ENCODE results near the gene CIT.

Gene CIT

DNA sequence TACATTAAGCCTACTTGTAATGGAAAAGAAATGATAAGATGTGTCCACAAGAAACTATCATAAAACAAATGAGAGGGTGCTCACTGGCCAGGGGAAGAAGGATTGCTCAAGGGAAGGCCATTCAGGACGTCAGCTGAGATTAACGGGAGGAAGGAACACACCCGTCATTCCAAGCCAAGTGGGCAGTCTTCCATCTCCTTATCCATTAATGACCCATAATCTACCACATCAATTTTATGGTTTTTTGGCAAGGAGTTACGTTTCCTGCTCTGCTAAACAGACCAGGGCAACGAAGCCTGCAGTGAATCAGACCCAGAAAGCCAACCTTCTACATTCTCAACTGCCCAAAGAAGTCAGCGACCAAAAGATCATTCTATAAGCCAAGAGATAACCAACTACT lies 184.1 kb downstream of the CIT start:
- DNase-seq, result peak; percentile 6

GRCh38 chr12:119692410-119692809 lies 184.7 kb downstream of the CIT start:
- DNase-seq, result no peak

- DNase-seq, result no peak
Observed at GRCh38 chr12:119691202-119691810, 185.8 kb downstream of the CIT start.

- no peak for DNase-seq
Observed at GRCh38 chr12:119689935-119690500, 187.1 kb downstream of the CIT start.

DNA sequence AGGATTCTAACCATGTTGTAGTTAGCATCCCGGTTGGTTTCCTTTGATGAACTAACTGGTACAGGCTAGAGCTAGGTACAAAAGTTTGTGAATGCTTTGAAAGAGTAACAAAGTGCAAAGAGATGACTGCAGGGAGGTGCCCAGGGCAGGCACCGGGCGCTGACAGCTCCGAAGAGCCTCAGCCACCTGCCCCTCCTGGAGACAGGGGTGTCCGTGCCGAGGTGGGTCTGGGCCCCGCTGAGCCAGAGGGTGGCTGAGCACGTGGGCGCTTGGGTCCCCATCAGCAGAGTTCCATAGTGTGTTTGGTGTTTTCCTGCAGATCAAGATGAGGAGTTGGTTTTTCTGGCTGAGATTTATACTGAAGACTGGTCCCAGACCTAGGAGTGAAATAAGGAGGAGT lies 189.2 kb downstream of the CIT start:
- DNase-seq, result no peak

DNA sequence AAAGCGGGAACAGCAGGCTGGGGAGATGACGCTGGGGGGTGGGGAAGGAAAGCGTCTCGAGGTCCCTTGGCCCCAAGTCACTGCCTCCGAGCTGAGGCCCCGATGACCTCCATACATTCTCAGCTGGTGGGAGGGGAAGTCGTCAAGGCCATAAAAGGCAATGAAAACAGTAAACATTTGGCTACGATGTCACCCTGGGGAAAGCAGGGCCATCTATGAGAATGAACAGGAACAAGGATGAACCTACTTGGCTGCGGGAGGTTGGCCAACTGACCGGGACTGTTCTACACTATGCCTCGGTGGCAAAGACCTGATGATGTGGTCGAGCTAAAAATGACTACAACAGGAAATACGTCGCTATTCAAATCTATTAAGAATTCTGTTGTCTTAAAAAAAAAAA lies 189.7 kb downstream of the CIT start:
- no peak for DNase-seq

- DNase-seq, result no peak
Observed at GRCh38 chr12:119686776-119687175, 190.3 kb downstream of the CIT start.

DNA sequence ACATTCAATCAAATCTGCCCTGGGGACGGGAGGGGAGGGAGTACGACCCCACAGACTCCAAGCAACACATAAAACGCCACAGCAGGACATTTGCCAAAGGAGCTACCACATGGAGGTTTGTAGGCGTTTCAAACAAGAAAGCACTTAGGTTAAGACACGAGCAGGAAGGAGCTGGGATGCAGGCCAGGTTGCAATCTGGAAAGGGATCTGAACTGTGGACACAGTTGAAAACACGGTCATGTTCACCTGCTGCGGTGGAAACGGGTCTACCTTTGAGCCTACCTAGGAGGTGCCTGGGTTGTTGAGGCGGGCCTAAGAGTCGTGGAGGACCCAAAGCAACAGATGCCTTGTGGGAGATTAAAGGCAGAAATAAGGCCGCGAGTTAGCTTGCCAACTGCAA lies 190.8 kb downstream of the CIT start:
- no peak for DNase-seq

GRCh38 chr12:119685375-119685774 lies 191.7 kb downstream of the CIT start:
- no peak for DNase-seq

GRCh38 chr12:119684711-119685369 lies 192.3 kb downstream of the CIT start:
- DNase-seq, result peak; percentile 35

DNA sequence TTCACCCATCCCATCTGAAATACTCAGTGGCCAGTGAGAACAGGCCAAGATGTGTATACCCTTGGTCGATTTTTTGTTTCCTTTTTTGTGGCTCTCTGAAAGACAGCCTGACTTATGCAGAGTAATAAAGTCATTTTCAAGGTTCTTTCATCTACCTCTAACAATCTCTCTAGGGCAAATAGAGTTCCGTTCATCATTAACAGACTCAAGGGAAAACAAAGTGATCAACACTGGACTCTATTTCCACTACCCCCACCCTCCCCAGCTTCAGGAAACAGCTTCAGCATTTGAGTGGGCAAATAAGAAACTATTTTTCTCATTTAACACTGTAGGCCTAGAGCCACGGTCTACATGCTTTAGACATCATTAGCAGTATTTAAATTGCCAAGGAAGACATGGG lies 193.3 kb downstream of the CIT start:
- DNase-seq, result no peak

DNA sequence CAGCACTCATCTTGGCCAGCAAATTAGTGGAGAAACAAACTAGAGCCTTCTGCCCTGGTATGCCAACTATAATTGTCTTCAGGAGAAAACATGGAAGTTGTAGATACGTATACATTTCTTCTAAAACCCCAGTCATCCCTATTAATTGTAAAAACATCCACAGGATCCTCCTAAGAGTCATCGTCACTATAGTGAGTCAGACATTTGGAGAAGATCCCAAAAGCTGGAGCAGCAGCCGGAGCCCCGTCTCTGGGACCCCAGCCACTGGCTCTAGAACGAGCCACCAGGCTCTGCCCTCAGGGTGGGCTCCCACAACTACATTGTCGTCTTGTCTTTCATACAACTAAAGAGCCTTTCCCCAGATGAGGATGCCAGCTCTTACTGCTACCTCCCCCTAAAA lies 193.7 kb downstream of the CIT start:
- peak; percentile 55 for DNase-seq

DNA sequence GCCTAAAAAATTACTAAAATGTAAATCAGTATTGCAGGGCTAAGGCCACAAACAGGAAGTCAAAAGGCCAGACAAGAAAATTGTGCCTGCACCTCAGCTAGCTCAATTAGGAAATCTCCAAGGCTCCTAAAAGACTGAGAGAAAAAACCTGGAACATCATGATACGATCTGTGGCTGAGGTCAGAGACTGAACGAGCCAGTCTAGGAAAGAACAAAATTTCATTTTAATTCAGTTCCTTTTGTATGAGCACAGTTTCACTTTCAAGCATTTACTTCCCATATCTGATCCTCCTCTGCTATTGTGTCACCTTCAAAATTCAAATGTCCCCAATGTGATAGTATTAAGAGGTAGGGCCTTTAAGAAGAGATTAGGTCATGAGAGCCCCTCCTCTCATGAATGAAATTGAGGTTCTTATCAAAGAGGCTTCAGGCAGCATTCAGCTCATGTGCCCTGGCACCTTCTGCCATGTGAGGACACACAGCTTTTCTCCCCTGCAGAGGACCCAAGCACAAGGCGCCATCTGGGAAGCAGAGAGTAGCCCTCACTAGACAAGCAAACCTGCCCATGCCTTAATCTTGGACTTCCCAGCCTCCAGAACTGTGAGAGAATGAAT lies 194.4 kb downstream of the CIT start:
- DNase-seq, result no peak

DNA sequence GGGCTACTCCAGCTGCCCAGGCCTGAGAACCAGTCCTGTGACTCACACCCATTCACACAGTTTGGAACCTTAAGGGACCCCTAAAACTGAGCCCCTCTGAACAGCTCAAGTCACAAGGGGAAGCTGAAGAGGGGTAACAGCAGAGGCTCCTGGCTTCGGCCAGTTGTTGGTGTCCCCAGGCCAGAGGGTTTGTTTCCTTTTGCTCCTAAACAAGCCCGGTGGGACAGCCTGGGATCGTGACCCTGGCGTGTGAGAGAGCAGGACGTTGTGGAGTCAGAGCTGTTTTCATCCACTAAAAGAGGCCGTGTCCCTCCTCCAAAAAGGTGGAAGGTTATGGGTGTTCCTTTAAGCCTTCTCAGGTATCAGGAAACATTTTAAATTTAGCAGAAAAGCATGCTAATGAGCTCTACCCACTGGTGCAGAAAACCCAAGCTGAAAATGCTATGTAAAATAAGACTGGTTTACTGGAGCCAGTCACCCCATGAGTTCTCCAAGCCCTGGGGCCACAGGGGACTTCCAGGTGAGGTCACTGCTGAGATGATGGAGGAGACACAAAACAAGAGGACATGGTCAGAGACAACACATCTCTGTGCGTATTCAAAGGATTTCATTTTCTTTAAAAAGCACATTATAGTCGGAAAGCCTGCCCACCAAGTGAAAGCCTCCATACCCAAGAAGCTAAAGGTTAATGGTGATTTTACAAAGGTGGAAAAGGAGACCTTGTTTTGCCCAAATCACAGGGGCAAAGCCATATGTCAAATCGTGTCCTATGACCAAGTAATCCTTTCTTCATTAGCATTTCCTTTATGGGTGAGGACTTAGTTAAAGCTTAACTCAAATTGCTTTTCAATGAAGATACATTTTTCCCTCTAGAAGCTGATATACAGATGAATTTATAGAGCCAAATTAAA lies 195.1 kb downstream of the CIT start:
- DNase-seq, result no peak

GRCh38 chr12:119681111-119681510 lies 196.0 kb downstream of the CIT start:
- no peak for DNase-seq

GRCh38 chr12:119679490-119679889 lies 197.6 kb downstream of the CIT start:
- no peak for DNase-seq

DNA sequence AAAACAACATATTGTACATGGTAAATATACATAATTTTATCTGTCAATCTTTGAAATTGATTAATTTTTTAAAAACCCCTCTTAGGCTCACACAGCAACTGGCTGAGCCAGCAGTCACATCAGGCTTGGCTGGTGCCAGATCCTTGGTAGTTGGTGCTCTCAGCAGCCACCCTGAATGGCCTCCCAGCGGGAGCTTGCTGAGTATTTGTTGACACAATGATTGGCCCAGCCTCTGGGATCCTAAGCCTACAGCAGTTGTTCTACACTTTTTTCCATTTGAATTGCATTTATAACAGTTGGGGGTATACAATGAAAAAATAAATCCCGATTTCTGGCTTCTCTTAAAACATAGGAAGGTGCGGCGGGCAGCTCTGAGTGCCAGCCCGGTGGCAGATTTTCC lies 198.0 kb downstream of the CIT start:
- DNase-seq, result no peak

- DNase-seq, result no peak
Observed at GRCh38 chr12:119678459-119678858, 198.7 kb downstream of the CIT start.

- DNase-seq, result no peak
Observed at GRCh38 chr12:119676573-119676972, 200.5 kb downstream of the CIT start.

DNA sequence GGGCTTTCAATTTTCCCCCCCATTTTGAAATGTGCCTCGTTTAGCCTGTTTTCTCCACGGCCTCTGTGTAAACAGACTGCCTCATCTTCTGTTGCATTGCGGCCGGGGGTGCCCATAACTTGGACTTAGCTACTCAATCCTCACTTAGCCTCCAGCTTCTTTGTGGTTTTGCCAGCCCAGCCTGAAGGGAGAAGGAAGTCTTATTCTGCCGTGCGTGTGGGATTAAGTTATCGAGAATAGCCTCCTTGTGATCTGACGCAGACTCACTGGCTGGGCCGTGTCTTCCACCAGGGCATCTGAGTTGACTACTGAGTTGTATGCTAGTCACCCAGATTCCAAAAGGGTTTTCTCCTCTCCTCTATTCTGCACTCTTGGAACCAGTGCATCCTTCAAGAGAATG lies 201.1 kb downstream of the CIT start:
- no peak for DNase-seq

DNA sequence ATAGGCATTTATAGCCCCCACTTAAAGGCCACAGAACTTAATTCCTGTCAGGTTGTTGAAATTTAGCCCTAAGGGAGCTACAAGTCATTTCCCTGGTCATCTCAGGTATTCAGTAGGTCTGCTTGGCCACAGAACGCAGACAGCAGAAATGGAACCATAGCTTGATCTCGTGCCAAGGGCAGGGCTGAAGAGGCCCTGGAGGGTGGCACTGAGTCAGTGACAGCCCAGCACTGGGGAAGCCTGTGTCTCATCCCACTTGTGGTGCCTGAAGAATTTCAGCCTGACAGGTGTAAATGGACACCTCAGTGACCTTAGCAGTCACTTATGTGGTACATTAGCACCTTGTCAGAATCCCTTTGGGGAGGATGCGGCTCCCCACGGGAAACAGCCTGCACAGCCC lies 202.6 kb downstream of the CIT start:
- DNase-seq, result no peak

DNA sequence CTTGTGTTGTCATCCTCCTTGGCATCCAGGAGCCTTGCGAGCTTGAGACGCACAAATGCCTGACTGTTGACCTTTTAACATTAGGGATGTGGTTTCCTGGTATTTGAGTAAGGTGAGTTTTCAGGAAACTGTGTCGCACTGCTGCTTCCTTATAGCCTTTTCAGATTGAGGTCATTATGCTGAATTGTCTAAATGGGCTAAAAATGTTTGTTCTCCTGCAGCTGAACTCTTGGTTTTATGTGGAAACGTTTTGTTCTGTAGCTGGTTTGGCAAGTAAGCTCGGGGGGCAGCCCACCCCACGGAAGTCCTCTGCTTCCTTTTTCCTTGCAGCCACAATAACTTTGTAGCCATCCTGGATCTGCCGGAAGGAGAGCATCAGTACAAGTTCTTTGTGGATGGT lies 203.5 kb downstream of the CIT start:
- no peak for DNase-seq

GRCh38 chr12:119672194-119672593 lies 204.9 kb downstream of the CIT start:
- no peak for DNase-seq
